Sciatic nerve (tissue), 2 donors: ENCODE measurements around the gene KDM5B. TPM values are rescaled to one million over a fixed set of nuclear protein-coding genes. Genes with fewer than 3 reads are reported as not detected.

ENCODE experiments used
- ATAC-seq: fragments of 200-7000 bp; cut with Tn5 transposase; one replicate; pipeline ENCODE4 v1.9.1; 2020; ENCODE audit warnings: mild to moderate bottlenecking, moderate library complexity
- DNase-seq: peaks from one replicate; pipeline ENCODE4 v3.0.0-alpha.2; 2020; ENCODE audit warnings: low spot score
- intact Hi-C: fragments of 100-400 bp; cut with DNase I; formaldehyde crosslinking; loops from one replicate; pipeline ENCODE4 v1.14.2; 2022
- total RNA-seq: library from RNA; stranded (reverse); fragmentation: NEBNext Ultra II Directional; extraction: Animal tissue kit (Norgen Biotek cat#: 25700); gene quantifications from one replicate; pipeline ENCODE4 v1.2.1, GENCODE V29; 2021
- donor health status: DM: no; HTN: no; CAD: no.
- donor health status: DM: no; HTN: no; CAD: no.

The KDM5B gene
- total RNA-seq, 1 donor from 2014 or later: 67.9 TPM

DNA sequence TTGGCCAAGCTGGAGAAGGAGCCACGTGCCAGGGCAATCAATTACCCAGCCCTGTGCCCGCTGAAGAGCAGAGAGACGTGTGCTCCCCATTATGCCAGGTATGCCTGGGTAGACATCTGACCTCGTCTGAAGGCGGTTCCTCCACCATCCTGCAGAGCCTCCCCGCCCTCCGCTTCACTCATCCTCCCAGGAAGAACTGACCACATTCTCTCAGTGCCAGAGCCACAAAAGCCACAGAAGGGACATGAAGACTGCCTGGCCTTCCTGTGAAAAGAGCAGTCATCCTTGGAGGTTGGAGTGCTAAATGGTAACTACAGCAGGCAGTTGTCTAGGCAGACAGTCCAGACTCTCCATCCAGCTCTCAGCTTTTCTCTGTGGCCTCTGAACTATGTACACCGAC, 109.9 kb downstream of the KDM5B start:
- intact Hi-C loops: no loop called here
- ATAC-seq (no peak), DNase-seq (no peak)

DNA sequence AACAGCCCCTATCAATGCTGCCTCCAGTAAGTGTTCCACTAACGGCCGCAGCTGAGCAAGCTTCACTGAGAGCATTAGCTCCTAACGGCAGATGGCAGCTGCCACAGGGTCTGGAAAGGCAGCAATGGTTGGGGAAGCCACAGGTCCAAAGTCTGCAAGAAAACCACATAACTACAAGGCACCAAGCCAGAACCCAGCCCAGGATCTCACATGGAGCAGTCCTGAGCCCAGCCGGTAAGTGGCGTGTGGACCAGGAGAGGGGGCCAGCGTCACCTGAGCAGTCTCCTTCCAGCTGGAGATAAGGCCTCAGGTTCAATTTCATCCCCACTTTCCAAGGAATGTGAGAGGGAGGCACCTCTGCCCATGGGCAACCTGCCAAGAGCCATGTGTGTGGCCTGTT, 111.2 kb downstream of the KDM5B start:
- no peak for ATAC-seq
- no peak for DNase-seq
- intact Hi-C loops: no loop called here

DNA sequence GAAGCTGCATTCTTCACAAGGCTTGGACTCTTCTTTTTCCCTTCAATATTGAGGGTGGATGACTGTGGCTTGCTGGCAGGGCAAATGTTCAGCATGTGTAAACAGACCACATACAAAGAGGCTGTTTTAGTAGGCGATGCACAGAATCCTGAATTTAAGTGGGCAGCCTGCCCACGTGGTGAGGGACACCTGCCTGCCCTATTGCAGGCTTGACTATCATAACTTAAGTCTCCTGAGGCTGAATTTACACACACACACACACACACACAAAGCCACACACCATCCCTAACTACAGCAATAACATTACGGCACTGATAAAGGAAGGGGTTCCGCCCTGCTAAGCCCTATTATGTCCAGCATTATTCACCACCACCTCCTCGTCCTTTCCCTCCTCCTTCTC, 113.9 kb downstream of the KDM5B start:
- intact Hi-C loops: no loop called here
- ATAC-seq: no peak
- DNase-seq: no peak

DNA sequence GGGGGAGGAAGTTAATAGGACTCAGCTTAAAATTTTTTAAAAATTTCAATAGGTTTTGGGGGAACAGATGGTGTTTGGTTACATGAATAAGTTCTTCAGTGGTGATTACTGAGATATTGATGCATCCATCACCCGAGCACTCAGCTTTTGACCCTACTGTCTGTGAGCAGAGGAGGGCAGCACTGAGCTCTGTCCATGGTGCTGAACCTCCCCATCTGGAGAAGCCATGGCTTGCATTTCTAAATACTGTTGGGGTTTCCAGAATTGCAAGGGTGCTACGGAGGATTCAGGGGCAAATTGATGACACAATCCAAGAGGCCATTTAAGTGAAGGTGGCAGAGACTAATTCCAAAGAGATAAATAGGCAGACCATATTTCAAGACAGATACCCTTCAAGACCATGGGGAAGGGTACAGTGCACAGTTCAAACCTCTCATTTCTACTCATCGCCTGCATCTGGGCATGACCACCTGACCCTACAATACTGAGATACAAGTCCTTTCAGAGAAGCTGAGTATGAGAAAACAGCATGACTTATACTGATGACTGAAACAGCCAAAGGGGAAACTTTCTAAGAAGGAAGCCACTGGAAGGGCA, 115.2 kb downstream of the KDM5B start:
- intact Hi-C loops: no loop called here
- ATAC-seq (peak; percentile 80), DNase-seq (peak; percentile 84)

DNA sequence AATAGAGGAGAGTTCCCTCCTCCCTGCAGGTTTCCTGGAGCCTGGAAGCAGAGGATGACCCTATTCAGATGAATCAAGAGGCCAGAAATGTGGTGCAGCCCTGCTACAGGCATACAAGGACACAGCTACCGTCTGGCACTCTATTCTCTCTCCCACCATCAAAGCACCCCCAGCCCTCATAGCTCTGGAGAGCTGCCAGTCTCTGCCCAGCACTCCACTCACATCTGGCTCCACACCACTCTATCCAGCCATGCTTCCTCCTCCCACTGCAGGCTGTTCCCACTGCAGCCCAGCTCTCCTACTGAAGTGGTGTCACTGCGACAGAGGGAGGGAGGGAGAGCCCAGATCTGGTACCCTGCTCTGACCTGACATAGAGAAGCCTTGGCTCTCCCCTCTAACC, 116.4 kb downstream of the KDM5B start:
- intact Hi-C loops: no loop called here
- DNase-seq: no peak
- ATAC-seq: no peak

DNA sequence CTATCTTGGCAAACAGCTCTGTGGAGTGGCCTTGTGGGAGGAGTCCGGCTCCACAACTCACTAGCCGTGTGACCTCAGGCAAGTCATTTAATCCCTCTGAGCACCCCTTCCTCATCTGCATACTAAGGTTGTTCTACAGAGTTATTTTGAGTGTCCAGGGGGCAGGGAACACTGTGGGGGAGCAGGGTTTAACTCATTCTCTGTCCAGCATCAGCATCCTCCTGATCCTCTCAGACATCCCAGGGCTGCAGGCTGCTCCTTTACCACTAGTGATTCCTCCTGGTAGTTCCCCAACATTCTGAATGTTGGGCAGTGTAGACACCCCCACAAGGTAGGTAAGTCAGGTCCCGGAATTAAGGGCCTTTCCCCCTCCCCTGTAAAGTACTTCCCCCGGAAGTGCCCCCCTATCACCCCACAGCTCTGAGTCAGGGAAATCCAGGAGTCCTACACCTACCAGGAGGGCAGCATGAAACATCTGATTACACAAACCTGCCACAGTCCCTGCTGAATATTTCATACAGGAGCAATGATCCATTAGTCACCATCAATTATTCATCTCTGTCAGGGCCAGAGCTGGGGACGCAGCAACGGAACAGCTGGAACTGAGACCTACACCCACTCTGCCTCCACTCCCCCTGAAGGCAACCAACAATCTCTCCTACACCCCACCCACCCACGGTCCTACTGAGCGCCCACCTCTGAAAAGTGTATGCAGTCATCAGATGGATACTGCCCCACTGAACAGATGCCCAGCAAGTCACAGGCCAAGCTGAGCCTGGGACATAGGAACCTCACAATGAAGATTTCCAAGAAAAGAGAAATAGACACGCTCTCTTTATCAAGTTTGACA, 118.5 kb downstream of the KDM5B start:
- DNase-seq (no peak), ATAC-seq (no peak)
- intact Hi-C loops: no loop called here

DNA sequence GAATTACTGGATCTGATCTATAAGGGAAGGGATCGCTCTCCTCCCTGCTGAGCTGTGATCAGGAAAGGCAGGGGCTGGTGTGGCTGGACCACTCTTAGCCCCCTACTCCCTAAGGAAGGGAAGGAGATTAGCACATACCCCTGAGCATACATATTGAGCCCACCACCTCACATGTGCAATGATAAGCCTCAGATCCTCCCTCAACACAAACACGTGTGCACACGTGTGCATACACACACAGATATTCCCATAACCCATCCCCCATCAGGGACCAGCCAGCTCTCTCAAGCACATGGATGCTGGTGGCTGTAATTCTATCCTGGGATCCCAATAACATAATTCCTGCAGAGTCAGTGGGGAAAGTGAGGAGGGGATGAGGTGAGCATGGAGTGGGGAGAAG, 119.1 kb downstream of the KDM5B start:
- ATAC-seq (no peak), DNase-seq (no peak)
- intact Hi-C loops: no loop called here

DNA sequence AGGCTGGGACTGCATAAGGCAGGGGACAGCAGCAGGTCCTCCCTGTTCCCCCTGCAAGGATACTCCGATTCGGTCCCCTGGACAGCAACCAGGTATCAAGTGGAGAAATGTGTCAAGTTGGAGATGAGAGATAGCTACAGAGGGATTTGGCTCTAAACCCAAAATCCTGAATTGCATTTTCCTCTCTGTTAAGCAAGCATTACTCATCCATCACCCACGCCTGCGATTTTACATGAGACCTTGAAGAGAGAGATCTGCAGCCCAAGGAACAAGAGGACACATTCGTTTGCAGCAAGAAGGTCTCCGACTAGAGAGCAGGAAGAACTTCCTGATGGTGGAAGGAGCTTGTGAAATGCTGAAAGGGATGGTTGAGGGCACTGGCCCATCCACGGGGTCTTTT, 119.8 kb downstream of the KDM5B start:
- ATAC-seq (no peak), DNase-seq (no peak)
- intact Hi-C loops: no loop called here

DNA sequence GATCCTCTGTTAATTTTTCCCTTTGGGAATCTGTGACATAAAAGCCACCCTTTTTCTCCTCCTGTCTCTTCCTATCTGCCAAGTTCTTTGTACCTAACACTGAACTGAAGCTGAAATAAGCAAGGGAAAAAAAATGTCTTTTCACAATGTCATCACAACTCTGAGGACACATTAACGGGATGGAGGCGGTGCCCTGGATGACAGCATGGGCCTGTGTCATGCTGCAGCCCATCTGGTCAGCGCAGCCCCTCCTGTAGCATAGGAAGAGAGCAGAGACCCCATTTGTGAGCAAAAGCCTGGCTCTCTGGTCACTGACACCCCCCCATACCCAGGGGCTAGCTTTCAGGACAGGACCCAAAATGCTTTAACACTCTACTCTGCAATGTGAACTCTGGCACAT, 120.4 kb downstream of the KDM5B start:
- ATAC-seq: no peak
- DNase-seq: no peak
- intact Hi-C loops: no loop called here

DNA sequence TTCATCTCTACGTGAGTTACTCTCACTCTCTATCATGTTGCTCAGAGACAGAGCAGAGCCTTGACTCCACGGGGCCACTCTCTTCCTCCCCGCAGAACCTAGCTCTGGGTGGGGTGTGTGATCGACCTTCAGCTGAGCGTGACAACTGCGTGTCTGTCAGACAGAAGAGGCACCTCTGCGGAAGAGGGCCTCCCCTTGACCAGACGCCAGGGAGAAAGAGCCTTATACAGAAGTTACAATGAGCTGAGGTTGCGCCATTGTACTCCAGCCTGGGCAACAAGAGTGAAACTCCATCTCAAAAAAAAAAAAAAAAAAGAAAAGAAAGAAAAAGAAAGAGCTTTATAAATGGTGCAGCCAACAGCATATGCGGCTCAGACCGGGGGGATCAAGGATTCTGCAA, 120.9 kb downstream of the KDM5B start:
- ATAC-seq: no peak
- intact Hi-C loops: no loop called here

DNA sequence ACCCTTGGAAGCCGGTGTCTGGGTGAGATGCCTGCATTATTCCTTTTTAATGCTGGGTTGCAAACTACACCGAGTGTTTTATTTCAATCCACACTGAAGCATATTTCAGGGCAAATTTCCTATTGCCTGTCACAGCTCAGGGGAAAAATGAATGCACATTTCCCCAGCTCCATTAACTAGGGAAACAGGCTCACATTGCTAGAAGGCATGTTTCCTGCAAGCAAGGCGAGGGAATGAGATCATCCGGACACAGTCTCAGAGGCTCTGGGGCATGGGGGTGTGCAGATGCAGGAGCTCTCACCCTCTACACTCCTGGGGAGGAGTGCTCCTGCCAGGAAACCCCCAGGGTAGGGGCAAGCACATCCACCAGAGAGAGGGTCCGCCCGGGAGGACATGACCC, 122.6 kb downstream of the KDM5B start:
- no peak for ATAC-seq
- DNase-seq: no peak
- intact Hi-C loops: no loop called here

More for the DNA sequence above, 120.9 kb downstream of the KDM5B start:
- no peak for DNase-seq

DNA sequence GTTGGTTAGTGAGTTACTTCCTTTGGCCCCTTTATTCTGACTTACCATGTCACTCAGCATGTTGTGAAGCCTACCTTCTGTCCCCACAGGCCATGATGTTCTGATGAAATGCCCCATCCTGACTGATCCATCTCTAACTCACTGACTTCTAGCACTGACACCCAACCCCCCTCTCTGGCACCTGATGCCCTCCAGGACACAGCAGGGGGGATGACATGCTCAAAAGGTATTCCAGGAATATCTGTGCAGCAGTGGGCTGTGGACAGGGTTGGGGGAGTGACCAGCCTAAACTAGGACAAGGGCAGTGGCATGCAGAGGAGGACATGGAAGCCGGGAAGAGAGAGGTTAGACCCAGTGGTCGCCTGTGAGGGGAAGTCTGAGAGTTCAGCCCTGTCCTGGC, 123.5 kb downstream of the KDM5B start:
- ATAC-seq (no peak), DNase-seq (no peak)
- intact Hi-C loops: no loop called here

DNA sequence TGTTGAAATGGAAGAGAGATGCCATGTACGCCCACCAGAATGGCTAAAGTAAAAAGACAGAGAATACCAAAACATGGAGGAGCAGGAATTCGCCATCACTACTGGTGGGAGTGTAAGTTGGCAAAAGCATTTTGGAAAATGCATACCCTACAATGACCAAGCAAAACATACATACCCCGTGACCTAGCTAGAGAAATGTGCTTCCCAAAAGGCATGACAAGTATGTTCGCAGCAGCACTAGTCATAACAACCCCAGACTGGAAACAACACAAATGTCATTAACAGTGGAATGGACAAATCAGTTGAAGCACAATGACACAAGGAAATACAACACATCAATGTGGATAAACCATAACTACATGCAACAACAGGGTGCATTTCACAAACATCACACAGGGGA, 125.2 kb downstream of the KDM5B start:
- DNase-seq: no peak
- intact Hi-C loops: no loop called here
- no peak for ATAC-seq

DNA sequence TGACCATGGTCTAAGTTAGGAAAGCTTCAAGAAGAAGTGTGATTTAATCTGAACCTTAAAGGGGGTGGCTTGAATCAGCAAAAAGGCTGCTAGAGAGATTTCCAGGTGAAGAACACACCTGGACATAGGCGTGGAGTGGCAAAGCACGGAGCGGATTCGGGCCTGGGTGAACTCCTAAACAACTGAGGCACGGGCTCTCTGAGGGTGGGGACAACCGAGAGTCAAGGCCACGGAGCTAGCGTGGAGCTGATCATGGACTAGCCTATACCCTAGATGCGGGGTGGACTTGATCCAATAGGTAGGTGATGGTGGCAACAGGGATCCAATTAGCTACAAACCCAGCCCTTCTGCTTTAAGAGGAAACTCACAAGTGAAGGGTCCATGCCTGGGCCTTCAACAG, 125.7 kb downstream of the KDM5B start:
- no peak for DNase-seq
- intact Hi-C loops: no loop called here
- ATAC-seq: no peak

DNA sequence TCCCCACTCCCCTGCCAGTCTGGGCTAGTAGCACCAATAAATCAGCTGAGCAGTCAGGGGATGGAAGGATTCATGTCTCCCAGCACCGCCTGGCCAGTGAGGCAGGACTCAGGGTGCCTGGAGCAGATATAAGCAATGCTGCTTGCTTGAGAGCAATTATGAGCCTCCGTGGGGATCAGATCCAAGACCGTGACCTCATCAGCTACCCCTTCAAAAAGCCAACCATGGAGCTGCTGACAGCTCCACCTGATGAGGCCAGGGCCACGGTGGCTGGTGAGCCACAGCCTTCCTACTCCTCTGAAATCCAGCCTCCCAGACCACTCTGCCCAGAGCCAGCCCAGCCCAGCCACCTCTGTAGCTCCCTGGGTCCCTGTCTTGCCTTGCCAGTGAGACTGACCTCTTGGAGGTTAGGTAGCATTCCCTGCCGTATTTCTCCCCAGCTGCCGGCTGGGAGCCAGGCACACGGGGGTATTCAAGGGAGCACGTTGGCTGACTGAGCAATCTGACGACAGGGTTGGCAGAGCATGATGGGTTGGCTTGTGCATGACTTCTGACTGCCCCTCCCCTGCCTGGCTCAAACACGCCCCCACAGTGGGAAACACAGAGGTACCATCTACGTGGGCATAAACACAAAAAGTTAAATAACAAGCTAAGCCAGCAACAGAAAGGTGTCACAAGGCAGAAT, 126.3 kb downstream of the KDM5B start:
- ATAC-seq (no peak), DNase-seq (no peak)
- intact Hi-C loops: no loop called here

DNA sequence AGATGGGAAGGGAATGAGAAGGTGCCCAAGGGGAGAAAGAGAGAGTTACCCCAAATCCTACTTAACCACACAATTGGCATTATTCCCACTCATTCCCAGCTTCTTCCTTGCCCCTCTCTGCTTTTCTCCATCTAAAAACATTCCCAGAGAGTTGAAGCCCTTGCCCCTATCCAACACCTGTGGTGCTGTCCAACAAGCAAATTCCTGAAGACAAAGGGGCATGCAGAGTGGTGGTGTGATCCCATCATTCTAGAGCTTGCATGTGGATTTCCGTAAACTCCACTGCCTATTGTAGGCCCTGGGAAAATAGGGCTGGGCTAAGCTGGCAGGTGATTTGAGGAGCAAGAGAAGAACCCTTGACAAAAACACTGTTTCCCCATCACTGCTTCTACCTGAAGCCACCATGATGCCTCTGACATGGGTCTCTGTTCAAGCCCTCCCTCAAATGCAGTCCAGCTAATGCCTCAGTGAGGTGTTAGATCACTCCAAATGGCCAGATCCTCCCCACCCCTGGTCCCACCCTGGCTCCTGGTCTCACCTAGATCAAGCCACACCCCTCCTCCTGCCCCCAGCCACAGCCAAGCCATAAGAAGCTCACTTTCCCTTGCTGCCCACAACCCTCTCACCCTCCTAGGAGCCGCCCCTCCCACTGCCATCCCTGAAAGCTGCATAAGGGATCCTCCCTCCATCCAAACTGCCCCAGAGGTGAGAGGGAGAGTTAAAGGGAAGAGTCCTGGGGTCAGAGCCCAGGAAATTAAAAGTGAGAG, 127.5 kb downstream of the KDM5B start:
- no peak for DNase-seq
- ATAC-seq: no peak
- intact Hi-C loops: no loop called here

DNA sequence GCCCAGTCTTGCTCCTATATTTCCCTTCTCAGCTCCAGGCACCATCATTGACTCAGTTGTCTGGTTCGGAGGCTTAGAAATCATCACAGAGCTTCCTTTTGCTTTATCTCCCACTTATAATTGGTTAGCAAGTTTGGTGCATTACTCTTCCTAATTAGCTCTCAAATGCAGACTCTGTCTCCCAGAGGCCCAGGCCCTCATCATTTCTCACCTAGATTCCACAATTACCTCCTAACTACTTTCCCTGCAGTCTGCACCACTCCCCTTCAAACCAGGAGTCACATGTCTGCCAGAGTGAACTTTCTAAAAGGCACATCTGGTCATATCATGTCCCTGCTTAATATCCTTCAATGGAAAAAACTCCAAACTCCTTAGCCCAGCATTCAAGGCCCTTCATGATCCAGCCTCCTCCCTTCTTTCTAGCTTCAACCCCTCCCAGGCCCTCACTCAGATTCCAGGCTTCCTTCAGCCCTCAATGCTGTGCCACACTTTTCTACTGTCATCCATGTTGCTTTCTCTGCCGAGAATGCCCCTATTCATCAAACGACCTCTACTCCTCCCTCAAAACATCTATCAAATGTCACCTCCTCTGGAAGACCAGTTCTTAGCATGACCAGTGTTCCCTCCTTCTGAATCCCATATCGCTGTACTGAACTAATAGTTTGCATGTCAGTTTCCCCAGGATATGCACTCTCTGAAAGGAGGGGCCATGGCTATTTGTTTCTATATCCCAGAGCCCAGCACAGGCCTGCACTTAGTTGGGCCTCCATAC, 128.6 kb downstream of the KDM5B start:
- ATAC-seq: no peak
- DNase-seq: no peak
- intact Hi-C loops: no loop called here

DNA sequence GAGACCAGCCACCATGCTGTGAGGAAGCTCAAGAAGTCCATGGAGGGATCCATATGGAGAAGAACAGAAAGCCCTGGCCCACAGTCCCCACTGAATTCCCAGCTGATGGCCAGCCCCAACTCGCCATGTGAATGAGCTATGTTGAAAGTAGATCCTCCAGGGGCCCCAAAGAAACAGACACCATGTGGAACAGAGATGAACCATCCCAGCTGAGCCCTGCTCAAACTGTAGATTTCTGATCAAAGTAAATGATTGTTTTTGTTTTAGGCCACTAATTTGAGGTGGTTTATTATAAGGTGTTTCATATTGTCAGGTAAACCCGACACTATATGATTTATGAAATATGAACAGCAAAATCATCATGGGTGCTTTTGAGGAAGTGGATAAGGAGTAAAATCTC, 130.8 kb downstream of the KDM5B start:
- intact Hi-C loops: no loop called here
- DNase-seq (no peak), ATAC-seq (no peak)
